Right lobe of liver (tissue), 4 donors: ENCODE data around the gene TRIP12.

ENCODE experiments used
- CTCF ChIP-seq, 4 donors: fragments of 200-600 bp in 3 of 4; fragments of 450-650 bp in 1 of 4; IDR thresholded peaks; one replicate each; pipeline versions ENCODE4 v1.5.1 to v1.8.0; 2016 to 2022; ENCODE audit warnings: antibody characterized with exemption in 4 of 4, mild to moderate bottlenecking in 2 of 4
- POLR2A ChIP-seq: fragments of 450-650 bp; IDR thresholded peaks from one replicate; pipeline ENCODE4 v1.6.1; 2017; ENCODE audit warnings: antibody characterized with exemption, mild to moderate bottlenecking
- donor health status: DM: no; HTN: no; CAD: no.
- donor health status: DM: no; HTN: no; CAD: no.
- donor health status: DM: no; HTN: yes; CAD: no.

GRCh38 chr2:229899604-229900003, 22.2 kb downstream of the TRIP12 start:
- TF ChIP-seq CTCF (IDR thresholded peaks at IDR 0.05), result no peak
- no peak for TF ChIP-seq POLR2A
